K562 (cell line): ENCODE data around the gene ACOX1. TPM values are rescaled to one million over a fixed set of nuclear protein-coding genes. Genes with fewer than 3 reads are reported as not detected.
A peak's percentile ranks its signal among the peaks of the same experiment; 100 is the strongest.

Experiments used
- CHD1 ChIP-seq: fragments of 200-600 bp; sonication (generic); IDR thresholded peaks from one replicate; pipeline ENCODE4 v1.6.1; 2012; ENCODE audit warnings: mild to moderate bottlenecking, moderate library complexity, low read length, inconsistent platforms
- CREM ChIP-seq: IDR thresholded peaks from 2 replicates; pipeline ENCODE4 v1.6.1; 2014; ENCODE audit warnings: antibody characterized with exemption, low read depth
- CXXC5 ChIP-seq: fragments of 250-450 bp; sonication (Bioruptor Pico); IDR thresholded peaks from 2 replicates; pipeline ENCODE4 v1.8.0; 2022; ENCODE audit warnings: inconsistent platforms, mild to moderate bottlenecking, moderate library complexity
- DACH1 ChIP-seq: fragments of 450-650 bp; IDR thresholded peaks from 2 replicates; pipeline ENCODE4 v1.6.1; 2018; ENCODE audit not compliant: partially characterized antibody
- DDX20 ChIP-seq: fragments of 450-650 bp; IDR thresholded peaks from 2 replicates; pipeline ENCODE4 v1.6.1; 2016; ENCODE audit warnings: missing genetic modification characterization, low read depth, mild to moderate bottlenecking, missing compliant biosample characterization, moderate library complexity
- DPF2 ChIP-seq: fragments of 450-650 bp; IDR thresholded peaks from 2 replicates; pipeline ENCODE4 v1.6.1; 2016
- FOXJ2 ChIP-seq: fragments of 200-800 bp; sonication (Bioruptor generic); IDR thresholded peaks from 2 replicates; pipeline ENCODE4 v1.6.1; 2016; ENCODE audit warnings: missing genetic modification characterization, missing compliant biosample characterization
- FOXM1 ChIP-seq, 2 experiments: fragments of 450-650 bp in 1 of 2; sonication (generic) in 1 of 2; formaldehyde crosslinking in 1 of 2; IDR thresholded peaks; 2 replicates each; pipeline versions ENCODE4 v1.6.1 to v1.9.0; 2017 to 2022; ENCODE audit warnings: low read depth in 2 of 2, mild to moderate bottlenecking in 2 of 2, missing genetic modification reagents in 1 of 2, moderate library complexity in 1 of 2
- JUNB ChIP-seq: fragments of 450-650 bp; formaldehyde crosslinking; conservative IDR thresholded peaks from 2 replicates; pipeline ENCODE4 v1.4.0; 2020; ENCODE audit warnings: mild to moderate bottlenecking
- MCM3 ChIP-seq: fragments of 450-650 bp; IDR thresholded peaks from 2 replicates; pipeline ENCODE4 v1.6.1; 2016
- MCM5 ChIP-seq: fragments of 450-650 bp; IDR thresholded peaks from 2 replicates; pipeline ENCODE4 v1.6.1; 2016; ENCODE audit warnings: low read depth
- MEF2A ChIP-seq: IDR thresholded peaks from 2 replicates; pipeline ENCODE4 v1.6.1; 2011; ENCODE audit warnings: low read depth, mild to moderate bottlenecking, low read length, moderate library complexity; ENCODE audit not compliant: control insufficient read depth
- MXD1 ChIP-seq: fragments of 250-450 bp; sonication (Bioruptor Pico); IDR thresholded peaks from 2 replicates; pipeline ENCODE4 v1.8.0; 2021; ENCODE audit warnings: borderline replicate concordance, mild to moderate bottlenecking, moderate library complexity; ENCODE audit not compliant: poor library complexity, severe bottlenecking
- NFIX ChIP-seq: fragments of 250-450 bp; sonication (Bioruptor Pico); IDR thresholded peaks from 2 replicates; pipeline ENCODE4 v1.4.0; 2020; ENCODE audit warnings: low read depth, mild to moderate bottlenecking, moderate library complexity
- NR1H2 ChIP-seq: sonication (generic); formaldehyde crosslinking; IDR thresholded peaks from 2 replicates; pipeline ENCODE4 v1.4.0; 2020; ENCODE audit warnings: mild to moderate bottlenecking, missing genetic modification reagents
- PCBP1 ChIP-seq: fragments of 200-400 bp; formaldehyde crosslinking; IDR thresholded peaks from 2 replicates; pipeline ENCODE4 v1.6.1; 2018; ENCODE audit warnings: mild to moderate bottlenecking, low read depth, low read length; ENCODE audit not compliant: poor library complexity, severe bottlenecking
- POLR2A ChIP-seq: fragments of 450-650 bp; conservative IDR thresholded peaks from 2 replicates; pipeline ENCODE4 v1.6.1; 2016
- RBBP5 ChIP-seq: fragments of 200-600 bp; sonication (generic); IDR thresholded peaks from 2 replicates; pipeline ENCODE4 v1.6.1; 2012; ENCODE audit warnings: borderline replicate concordance, mild to moderate bottlenecking, low read length, control low read depth, inconsistent platforms; ENCODE audit not compliant: insufficient read depth, poor library complexity, severe bottlenecking
- RBM15 ChIP-seq: fragments of 200-400 bp; formaldehyde crosslinking; IDR thresholded peaks from 2 replicates; pipeline ENCODE4 v1.6.1; 2018; ENCODE audit warnings: mild to moderate bottlenecking, low read length, moderate library complexity; ENCODE audit not compliant: insufficient read depth
- RBM25 ChIP-seq: fragments of 200-400 bp; formaldehyde crosslinking; IDR thresholded peaks from 2 replicates; pipeline ENCODE4 v1.6.1; 2018; ENCODE audit warnings: low read length, low read depth, moderate library complexity; ENCODE audit not compliant: severe bottlenecking
- RFX7 ChIP-seq: fragments of 250-450 bp; sonication (Bioruptor Pico); IDR thresholded peaks from 2 replicates; pipeline ENCODE4 v1.5.1; 2021; ENCODE audit warnings: mild to moderate bottlenecking
- SFPQ ChIP-seq: fragments of 200-400 bp; formaldehyde crosslinking; IDR thresholded peaks from 2 replicates; pipeline ENCODE4 v1.6.1; 2017; ENCODE audit warnings: mild to moderate bottlenecking, low read depth, low read length, moderate library complexity
- SIN3B ChIP-seq: fragments of 450-650 bp; IDR thresholded peaks from 2 replicates; pipeline ENCODE4 v1.6.1; 2017; ENCODE audit warnings: low read depth, mild to moderate bottlenecking, moderate library complexity
- SMARCA5 ChIP-seq: fragments of 450-650 bp; IDR thresholded peaks from 2 replicates; pipeline ENCODE4 v1.6.1; 2016
- U2AF1 ChIP-seq: fragments of 200-400 bp; formaldehyde crosslinking; optimal IDR thresholded peaks from 2 replicates; pipeline ENCODE3; 2017; ENCODE audit warnings: mild to moderate bottlenecking, low read depth, low read length, moderate library complexity
- ZFP1 ChIP-seq: fragments of 450-650 bp; formaldehyde crosslinking; IDR thresholded peaks from 2 replicates; pipeline ENCODE4 v1.4.0; 2020; ENCODE audit warnings: mild to moderate bottlenecking, mixed read lengths
- ZKSCAN3 ChIP-seq: fragments of 250-450 bp; sonication (Bioruptor Pico); IDR thresholded peaks from 2 replicates; pipeline ENCODE4 v1.4.0; 2020
- ZNF274 ChIP-seq: IDR thresholded peaks from 2 replicates; pipeline ENCODE4 v1.6.1; 2011; ENCODE audit warnings: low read depth, mild to moderate bottlenecking, low read length, moderate library complexity, borderline replicate concordance
- ZNF282 ChIP-seq: sonication (generic); formaldehyde crosslinking; IDR thresholded peaks from 2 replicates; pipeline ENCODE4 v1.8.1; 2023; ENCODE audit warnings: missing genetic modification reagents
- ZZZ3 ChIP-seq: fragments of 450-650 bp; IDR thresholded peaks from 2 replicates; pipeline ENCODE4 v1.6.1; 2016; ENCODE audit warnings: antibody characterized with exemption, mild to moderate bottlenecking, moderate library complexity
- polyA plus RNA-seq, 8 experiments: library from polyadenylated mRNA; depleted of rRNA in 4 of 8; stranded (reverse) in 5 of 8; unstranded in 3 of 8; fragments of >200 nt; fragmentation: Nextera tagmentation in 2 of 8; fragmentation: Illumina TruSeq in 1 of 8; extraction: Ambion mirVana in 2 of 8; extraction: Trizol in 1 of 8; gene quantifications; 2 replicates each; pipeline versions ENCODE4 v1.2.1 to v1.2.3, GENCODE V29; 2011 to 2014; ENCODE audit warnings: inconsistent platforms in 1 of 8, missing spikeins in 1 of 8
- total RNA-seq, 7 experiments: library from RNA; depleted of rRNA in 6 of 7; stranded (reverse); fragments of >200 nt in 6 of 7; fragmentation: Illumina TruSeq in 2 of 7; extraction: Trizol in 2 of 7; gene quantifications; 2 replicates each; pipeline versions ENCODE4 v1.2.1 to v1.2.3, GENCODE V29; 2011 to 2021; ENCODE audit warnings: low replicate concordance in 1 of 7

ACOX1 gene
- total and polyA plus RNA-seq, 9 of the 15 experiments (the other 6 are each of a cell fraction or from before 2014, with no cell fraction given): 7.8 to 24.1 (median 14.5) TPM

DNA sequence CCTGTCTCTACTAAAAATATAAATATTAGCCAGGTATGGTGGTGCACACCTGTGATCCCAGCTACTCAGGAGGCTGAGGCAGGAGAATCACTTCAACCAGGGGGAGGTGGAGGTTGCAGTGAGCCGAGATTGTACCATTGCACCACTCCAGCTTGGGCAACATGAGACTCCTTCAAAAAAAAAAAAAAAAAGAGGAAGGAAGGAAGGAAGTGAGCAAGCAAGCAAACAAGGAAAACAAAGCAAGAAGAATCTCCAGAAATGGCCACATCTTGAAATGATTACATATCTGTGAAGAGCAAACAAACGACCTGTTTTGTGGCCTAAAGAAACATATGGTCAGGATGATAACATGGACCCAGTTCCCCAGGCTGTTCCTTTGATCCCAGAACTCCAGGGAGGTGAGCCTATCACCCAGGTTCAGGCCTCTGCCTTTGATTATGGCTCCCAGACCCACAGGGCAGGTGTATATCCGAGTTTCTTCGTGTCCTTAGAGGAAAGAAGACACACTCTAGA is 8.9 kb downstream of the ACOX1 start (continued):
- TF ChIP-seq SFPQ (no peak), SMARCA5 (no peak), FOXJ2 (tag) (no peak), ZNF274 (no peak), RBM15 (no peak), CHD1 (no peak), PCBP1 (no peak), ZZZ3 (no peak), POLR2A (no peak), MCM5 (no peak), ZNF282 (CRISPR knock-in tag) (no peak), U2AF1 (no peak), CREM (peak; percentile 36), MXD1 (CRISPR knock-in tag) (no peak), CXXC5 (CRISPR knock-in tag) (peak; percentile 58; the same call in 1 of the 2 replicates), SIN3B (no peak), MCM3 (no peak), DACH1 (no peak), DDX20 (tag) (no peak), RFX7 (no peak), RBM25 (no peak), RBBP5 (no peak), FOXM1 (IDR thresholded peaks at IDR 0.05; ENCODE audit: low read depth) (peak; percentile 91), FOXM1 (CRISPR knock-in tag; IDR thresholded peaks at IDR 0.05; ENCODE audit: low read depth) (no peak), JUNB (no peak), NFIX (CRISPR knock-in tag) (no peak), NR1H2 (no peak), ZFP1 (CRISPR knock-in tag) (no peak), DPF2 (peak; percentile 97), MEF2A (no peak), ZKSCAN3 (CRISPR knock-in tag) (no peak)
